Right atrium auricular region (tissue), 2 donors: Measurements from ENCODE around the gene KHDRBS1. TPM values are rescaled to one million over a fixed set of nuclear protein-coding genes. Genes with fewer than 3 reads are reported as not detected.
A peak's percentile ranks its signal among the peaks of the same experiment; 100 is the strongest.

ENCODE experiments used
- DNase-seq: peaks from one replicate; pipeline ENCODE4 v3.0.0-alpha.2; 2019; ENCODE audit warnings: low spot score
- H3K27ac ChIP-seq, 2 donors: fragments of 200-600 bp; sonication (generic); 1 replicate in 1 of 2; 2 replicates in 1 of 2; pipeline ENCODE4 v1.5.1; 2016 to 2019
- H3K27me3 ChIP-seq, 2 donors: fragments of 200-600 bp; sonication (generic); one replicate each; pipeline versions ENCODE4 v1.5.1 to v1.6.0; 2017 to 2019
- H3K36me3 ChIP-seq: fragments of 200-600 bp; sonication (generic); one replicate; pipeline ENCODE4 v1.5.1; 2016
- H3K4me1 ChIP-seq, 2 donors: fragments of 200-600 bp; sonication (generic); one replicate each; pipeline versions ENCODE4 v1.5.1 to v1.6.0; 2017 to 2019
- H3K4me3 ChIP-seq, 2 donors: fragments of 200-600 bp; sonication (generic); 1 replicate in 1 of 2; 2 replicates in 1 of 2; pipeline ENCODE4 v1.5.1; 2017 to 2019; ENCODE audit warnings: mild to moderate bottlenecking in 1 of 2, moderate library complexity in 1 of 2
- H3K9me3 ChIP-seq, 2 donors: fragments of 200-600 bp; sonication (generic); one replicate each; pipeline ENCODE4 v1.5.1; 2019
- total RNA-seq, 2 donors: library from RNA; depleted of rRNA; stranded (reverse); fragments of >200 nt; gene quantifications; one replicate each; pipeline ENCODE4 v1.1.0, GENCODE V29; 2016
- TF ChIP-seq, protein P1 (sequence below), 2 donors: fragments of 200-600 bp; sonication (generic); IDR thresholded peaks; one replicate each; pipeline ENCODE4 v1.5.1; 2019; ENCODE audit warnings: antibody characterized with exemption in 2 of 2

The KHDRBS1 gene
- total RNA-seq, result 10 to 100 TPM; 44.5 to 47.2 TPM

GRCh38 chr1:32013386-32014198 lies at the start of gene KHDRBS1:
TSS of gene KHDRBS1 (plus strand) at chr1:32013868. CDS start at chr1:32013996, 128 bp downstream.
- Histone ChIP-seq H3K27me3 (no peaks in the 10 kb centered on the region), H3K9me3 (no peaks in the 10 kb centered on the region), H3K36me3 (no peaks in the 10 kb centered on the region), H3K4me3 (peak within 1 kb of the TSS; percentile 95 to 99), H3K4me1 (peaks cover 0 to 34% of the 10 kb centered on the region in 2 donors), H3K27ac (peak within 1 kb of the TSS; percentile 99 to 100)
- TF ChIP-seq, protein P1, sequence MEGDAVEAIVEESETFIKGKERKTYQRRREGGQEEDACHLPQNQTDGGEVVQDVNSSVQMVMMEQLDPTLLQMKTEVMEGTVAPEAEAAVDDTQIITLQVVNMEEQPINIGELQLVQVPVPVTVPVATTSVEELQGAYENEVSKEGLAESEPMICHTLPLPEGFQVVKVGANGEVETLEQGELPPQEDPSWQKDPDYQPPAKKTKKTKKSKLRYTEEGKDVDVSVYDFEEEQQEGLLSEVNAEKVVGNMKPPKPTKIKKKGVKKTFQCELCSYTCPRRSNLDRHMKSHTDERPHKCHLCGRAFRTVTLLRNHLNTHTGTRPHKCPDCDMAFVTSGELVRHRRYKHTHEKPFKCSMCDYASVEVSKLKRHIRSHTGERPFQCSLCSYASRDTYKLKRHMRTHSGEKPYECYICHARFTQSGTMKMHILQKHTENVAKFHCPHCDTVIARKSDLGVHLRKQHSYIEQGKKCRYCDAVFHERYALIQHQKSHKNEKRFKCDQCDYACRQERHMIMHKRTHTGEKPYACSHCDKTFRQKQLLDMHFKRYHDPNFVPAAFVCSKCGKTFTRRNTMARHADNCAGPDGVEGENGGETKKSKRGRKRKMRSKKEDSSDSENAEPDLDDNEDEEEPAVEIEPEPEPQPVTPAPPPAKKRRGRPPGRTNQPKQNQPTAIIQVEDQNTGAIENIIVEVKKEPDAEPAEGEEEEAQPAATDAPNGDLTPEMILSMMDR (IDR thresholded peaks at IDR 0.05), result peak in 1 of 2 donors; percentile 16
- DNase-seq, result peak; percentile 99

DNA sequence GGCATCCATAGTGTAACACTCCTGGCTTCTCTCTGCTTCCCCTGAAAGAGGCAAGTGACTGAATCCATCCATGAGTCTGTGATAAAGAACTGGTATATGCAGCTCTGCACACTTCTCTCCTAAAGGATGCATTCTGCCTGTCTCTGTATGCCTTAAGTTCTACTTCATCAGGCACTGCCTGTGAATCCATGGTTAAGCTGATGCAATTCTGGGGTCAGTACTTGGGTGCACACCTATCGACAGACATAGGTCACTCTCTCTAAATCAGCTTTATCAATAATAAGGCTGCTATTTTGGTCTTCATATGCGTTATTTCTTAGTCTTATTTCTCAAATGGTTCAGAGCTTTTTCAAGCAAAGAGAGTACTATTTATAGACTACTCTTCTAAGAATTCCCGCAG lies 42.8 kb upstream of the KHDRBS1 start:
- H3K4me3 ChIP-seq, result no peak overlapping the region
- no peaks in the 10 kb centered on the region for H3K9me3 ChIP-seq
- H3K27me3 ChIP-seq, result no peaks in the 10 kb centered on the region
- H3K27ac ChIP-seq, result no peak overlapping the region
- TF ChIP-seq, protein P1 (IDR thresholded peaks at IDR 0.05), result no peak
- no peaks in the 10 kb centered on the region for H3K4me1 ChIP-seq
- DNase-seq, result no peak
- no peaks in the 10 kb centered on the region for H3K36me3 ChIP-seq

- TF ChIP-seq, protein P1 (IDR thresholded peaks at IDR 0.05), result no peak
- H3K9me3 ChIP-seq, result no peaks in the 10 kb centered on the region
- H3K4me1 ChIP-seq, result peaks cover 0 to 4% of the 10 kb centered on the region in 2 donors
- H3K27ac ChIP-seq, result no peak overlapping the region
- no peak for DNase-seq
- no peak overlapping the region for H3K4me3 ChIP-seq
- H3K36me3 ChIP-seq, result no peaks in the 10 kb centered on the region
- H3K27me3 ChIP-seq, result no peaks in the 10 kb centered on the region
These were observed 37.3 kb upstream of the KHDRBS1 start for GRCh38 chr1:31976401-31976800.

- DNase-seq, result no peak
- H3K27me3 ChIP-seq, result no peaks in the 10 kb centered on the region
- H3K4me3 ChIP-seq, result no peak overlapping the region
- TF ChIP-seq, protein P1 (IDR thresholded peaks at IDR 0.05), result peak in 1 of 2 donors; percentile 43
- H3K36me3 ChIP-seq, result no peaks in the 10 kb centered on the region
- H3K27ac ChIP-seq, result peak overlapping the region in 1 of 2 donors; percentile 14
- H3K9me3 ChIP-seq, result no peaks in the 10 kb centered on the region
- H3K4me1 ChIP-seq, result peaks cover 0 to 4% of the 10 kb centered on the region in 2 donors
These were observed 36.1 kb upstream of the KHDRBS1 start for GRCh38 chr1:31977385-31978131.

DNA sequence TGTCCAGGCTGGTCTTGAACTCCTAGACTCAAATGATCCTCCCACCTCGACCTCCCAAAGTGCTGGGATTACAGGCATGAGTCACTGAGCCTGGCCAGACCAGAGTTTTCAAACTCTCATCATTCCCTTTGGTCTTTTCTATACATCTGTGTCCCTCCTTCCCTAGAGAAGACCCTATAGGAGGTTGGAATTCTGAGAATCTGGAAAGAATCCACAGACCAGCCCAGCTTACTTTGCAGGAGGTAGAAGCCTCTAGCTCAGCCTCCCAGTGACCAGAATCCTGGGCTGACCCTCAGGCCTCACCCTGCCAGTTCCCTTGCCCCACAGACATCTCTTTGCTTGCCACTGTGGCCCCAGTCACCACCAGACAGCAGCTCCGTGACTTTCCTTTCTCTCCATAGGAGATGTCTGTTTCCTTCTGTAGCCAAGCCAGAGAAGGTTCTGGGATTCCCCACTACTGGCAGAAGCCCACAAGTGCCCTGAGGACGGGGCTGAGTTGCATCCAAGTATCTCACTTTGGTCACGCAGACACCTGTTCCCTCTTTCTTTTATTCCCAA lies 34.7 kb upstream of the KHDRBS1 start:
- Histone ChIP-seq H3K27me3 (no peaks in the 10 kb centered on the region), H3K9me3 (no peaks in the 10 kb centered on the region), H3K4me3 (no peak overlapping the region), H3K27ac (no peak overlapping the region), H3K4me1 (peaks cover 0 to 4% of the 10 kb centered on the region in 2 donors), H3K36me3 (no peaks in the 10 kb centered on the region)
- TF ChIP-seq, protein P1 (IDR thresholded peaks at IDR 0.05), result no peak
- DNase-seq, result no peak
